ENCODE measurements around the gene CLNK. TPM values are rescaled to one million over a fixed set of nuclear protein-coding genes. Genes with fewer than 3 reads are reported as not detected.

CLNK gene
- total and polyA plus RNA-seq, 4 donors = 0.26 to 0.30 TPM; not detected in 2

GRCh38 chr4:10673817-10674369 lies 10.7 kb downstream of the CLNK start:
- H3K9me3 ChIP-seq (ENCODE audit: control insufficient read depth, low read length) = no peaks in the 10 kb centered on the region
- no peak for ATAC-seq (ENCODE audit: low FRiP score)
- intact Hi-C loops (cut with DNase I) = no loop called here
- no peak for DNase-seq
- 86 to 87% methylated on average over 5 of the region's 5 CpGs for WGBS, 2 donors
- H3K4me1 ChIP-seq (ENCODE audit: control insufficient read depth in 1 of 2, insufficient read depth in 2 of 2, low read length in 2 of 2) = no peaks in the 10 kb centered on the region
- no peak overlapping the region for H3K27ac ChIP-seq (ENCODE audit: low read depth in 1 of 2, low read length in 2 of 2)
- no peak overlapping the region for H3K4me3 ChIP-seq (ENCODE audit: low read length in 2 of 2)
- no peaks in the 10 kb centered on the region for H3K27me3 ChIP-seq (ENCODE audit: control insufficient read depth in 1 of 2, insufficient read depth in 2 of 2, low read length in 1 of 2)
- no peaks in the 10 kb centered on the region for H3K36me3 ChIP-seq (ENCODE audit: control insufficient read depth in 1 of 2, insufficient read depth in 2 of 2, low read length in 1 of 2)

DNA sequence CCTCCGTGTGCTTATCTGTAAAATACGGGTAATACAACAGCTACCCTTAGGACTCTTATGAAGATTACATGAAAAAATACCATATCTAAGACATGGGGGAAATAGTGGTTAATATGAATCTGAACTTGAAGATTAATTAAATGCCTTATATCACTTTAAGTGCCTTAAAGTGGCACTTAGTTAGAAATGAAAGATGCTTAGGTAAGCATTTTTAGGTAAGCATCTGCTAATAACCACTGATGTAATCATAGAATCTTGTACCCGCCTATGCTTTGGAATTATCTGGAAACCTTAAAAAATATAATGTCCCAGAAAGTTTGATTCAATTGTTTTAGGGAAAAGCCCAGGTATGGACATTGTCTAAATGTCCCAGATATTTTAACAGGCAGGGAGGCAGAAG lies 12.2 kb downstream of the CLNK start:
- H3K9me3 ChIP-seq (ENCODE audit: control insufficient read depth, low read length) = no peaks in the 10 kb centered on the region
- intact Hi-C loops (cut with DNase I) = no loop called here
- no peak overlapping the region for H3K27ac ChIP-seq (ENCODE audit: low read depth in 1 of 2, low read length in 2 of 2)
- no peak for DNase-seq
- H3K4me3 ChIP-seq (ENCODE audit: low read length in 2 of 2) = no peak overlapping the region
- 91 to 96% methylated on average over 3 of the region's 3 CpGs for WGBS, 2 donors
- no peaks in the 10 kb centered on the region for H3K4me1 ChIP-seq (ENCODE audit: control insufficient read depth in 1 of 2, insufficient read depth in 2 of 2, low read length in 2 of 2)
- no peaks in the 10 kb centered on the region for H3K36me3 ChIP-seq (ENCODE audit: control insufficient read depth in 1 of 2, insufficient read depth in 2 of 2, low read length in 1 of 2)
- no peaks in the 10 kb centered on the region for H3K27me3 ChIP-seq (ENCODE audit: control insufficient read depth in 1 of 2, insufficient read depth in 2 of 2, low read length in 1 of 2)
- ATAC-seq (ENCODE audit: low FRiP score) = no peak

DNA sequence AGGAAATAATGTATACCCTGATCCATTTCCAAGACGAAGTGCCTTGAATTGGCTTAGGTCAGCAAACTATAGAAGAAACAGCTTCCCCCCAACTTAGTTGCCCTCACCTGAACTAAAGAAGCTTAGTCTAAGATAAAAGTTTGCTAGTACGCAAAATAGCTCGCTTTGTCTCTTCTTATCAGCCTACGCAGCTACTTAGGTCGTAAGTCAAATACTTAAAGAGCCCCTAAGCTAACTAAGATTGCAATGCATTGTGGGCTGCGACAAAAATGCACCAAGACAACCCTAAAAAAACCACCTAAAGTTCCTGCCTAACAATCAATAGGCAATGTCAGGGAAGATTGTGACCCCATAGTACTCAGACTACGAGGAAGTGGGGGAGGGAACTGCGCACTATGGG lies 12.8 kb downstream of the CLNK start:
- H3K27ac ChIP-seq (ENCODE audit: low read depth in 1 of 2, low read length in 2 of 2) = no peak overlapping the region
- DNase-seq = no peak
- ATAC-seq (ENCODE audit: low FRiP score) = no peak
- no peaks in the 10 kb centered on the region for H3K9me3 ChIP-seq (ENCODE audit: control insufficient read depth, low read length)
- H3K27me3 ChIP-seq (ENCODE audit: control insufficient read depth in 1 of 2, insufficient read depth in 2 of 2, low read length in 1 of 2) = no peaks in the 10 kb centered on the region
- 85 to 87% methylated on average over 8 of the region's 8 CpGs for WGBS, 2 donors
- intact Hi-C loops (cut with DNase I) = no loop called here
- H3K4me3 ChIP-seq (ENCODE audit: low read length in 2 of 2) = no peak overlapping the region
- no peaks in the 10 kb centered on the region for H3K4me1 ChIP-seq (ENCODE audit: control insufficient read depth in 1 of 2, insufficient read depth in 2 of 2, low read length in 2 of 2)
- no peaks in the 10 kb centered on the region for H3K36me3 ChIP-seq (ENCODE audit: control insufficient read depth in 1 of 2, insufficient read depth in 2 of 2, low read length in 1 of 2)

GRCh38 chr4:10671366-10671765 lies 13.2 kb downstream of the CLNK start:
- ATAC-seq (ENCODE audit: low FRiP score) = no peak
- 89 to 90% methylated on average over 1 of the region's 1 CpG for WGBS, 2 donors
- intact Hi-C loops (cut with DNase I) = no loop called here

GRCh38 chr4:10670321-10670720 lies 14.2 kb downstream of the CLNK start:
- no peak for ATAC-seq (ENCODE audit: low FRiP score)
- no peaks in the 10 kb centered on the region for H3K36me3 ChIP-seq (ENCODE audit: control insufficient read depth in 1 of 2, insufficient read depth in 2 of 2, low read length in 1 of 2)
- H3K4me3 ChIP-seq (ENCODE audit: low read length in 2 of 2) = no peak overlapping the region
- no peaks in the 10 kb centered on the region for H3K27me3 ChIP-seq (ENCODE audit: control insufficient read depth in 1 of 2, insufficient read depth in 2 of 2, low read length in 1 of 2)
- WGBS, 2 donors = 80 to 85% methylated on average over 3 of the region's 3 CpGs
- no peak for DNase-seq
- intact Hi-C loops (cut with DNase I) = no loop called here
- no peaks in the 10 kb centered on the region for H3K9me3 ChIP-seq (ENCODE audit: control insufficient read depth, low read length)
- no peak overlapping the region for H3K27ac ChIP-seq (ENCODE audit: low read depth in 1 of 2, low read length in 2 of 2)
- no peaks in the 10 kb centered on the region for H3K4me1 ChIP-seq (ENCODE audit: control insufficient read depth in 1 of 2, insufficient read depth in 2 of 2, low read length in 2 of 2)

More at GRCh38 chr4:10671366-10671765, 13.2 kb downstream of the CLNK start:
- DNase-seq = no peak
- Histone ChIP-seq H3K27me3 (ENCODE audit: control insufficient read depth in 1 of 2, insufficient read depth in 2 of 2, low read length in 1 of 2) (no peaks in the 10 kb centered on the region), H3K27ac (ENCODE audit: low read depth in 1 of 2, low read length in 2 of 2) (no peak overlapping the region), H3K9me3 (ENCODE audit: control insufficient read depth, low read length) (no peaks in the 10 kb centered on the region), H3K36me3 (ENCODE audit: control insufficient read depth in 1 of 2, insufficient read depth in 2 of 2, low read length in 1 of 2) (no peaks in the 10 kb centered on the region), H3K4me1 (ENCODE audit: control insufficient read depth in 1 of 2, insufficient read depth in 2 of 2, low read length in 2 of 2) (no peaks in the 10 kb centered on the region), H3K4me3 (ENCODE audit: low read length in 2 of 2) (no peak overlapping the region)

GRCh38 chr4:10667701-10668326 lies 16.8 kb downstream of the CLNK start:
- DNase-seq (no peak), ATAC-seq (ENCODE audit: low FRiP score) (no peak)
- Histone ChIP-seq H3K27ac (ENCODE audit: low read depth in 1 of 2, low read length in 2 of 2) (no peak overlapping the region), H3K27me3 (ENCODE audit: control insufficient read depth in 1 of 2, insufficient read depth in 2 of 2, low read length in 1 of 2) (no peaks in the 10 kb centered on the region), H3K4me1 (ENCODE audit: control insufficient read depth in 1 of 2, insufficient read depth in 2 of 2, low read length in 2 of 2) (no peaks in the 10 kb centered on the region), H3K9me3 (ENCODE audit: control insufficient read depth, low read length) (no peaks in the 10 kb centered on the region), H3K4me3 (ENCODE audit: low read length in 2 of 2) (no peak overlapping the region), H3K36me3 (ENCODE audit: control insufficient read depth in 1 of 2, insufficient read depth in 2 of 2, low read length in 1 of 2) (no peaks in the 10 kb centered on the region)
- 55 to 59% methylated on average over 10 of the region's 10 CpGs for whole genome bisulfite sequencing, 2 donors
- intact Hi-C loops (cut with DNase I) = no loop called here

- Histone ChIP-seq H3K27ac (ENCODE audit: low read depth in 1 of 2, low read length in 2 of 2) (no peak overlapping the region), H3K4me3 (ENCODE audit: low read length in 2 of 2) (no peak overlapping the region), H3K9me3 (ENCODE audit: control insufficient read depth, low read length) (no peaks in the 10 kb centered on the region), H3K27me3 (ENCODE audit: control insufficient read depth in 1 of 2, insufficient read depth in 2 of 2, low read length in 1 of 2) (no peaks in the 10 kb centered on the region), H3K36me3 (ENCODE audit: control insufficient read depth in 1 of 2, insufficient read depth in 2 of 2, low read length in 1 of 2) (no peaks in the 10 kb centered on the region), H3K4me1 (ENCODE audit: control insufficient read depth in 1 of 2, insufficient read depth in 2 of 2, low read length in 2 of 2) (no peaks in the 10 kb centered on the region)
- ATAC-seq (ENCODE audit: low FRiP score) (no peak), DNase-seq (no peak)
- 79 to 85% methylated on average over 6 of the region's 6 CpGs for WGBS, 2 donors
- intact Hi-C loops (cut with DNase I) = no loop called here
These were observed 18.0 kb downstream of the CLNK start for GRCh38 chr4:10666616-10667015.

- peak in 1 of 2 donors; percentile 77 for DNase-seq
- H3K4me1 ChIP-seq (ENCODE audit: control insufficient read depth in 1 of 2, insufficient read depth in 2 of 2, low read length in 2 of 2) = no peaks in the 10 kb centered on the region
- 10 to 11% methylated on average over 5 of the region's 5 CpGs for WGBS, 2 donors
- no peak overlapping the region for H3K27ac ChIP-seq (ENCODE audit: low read depth in 1 of 2, low read length in 2 of 2)
- peak; percentile 77 for ATAC-seq (ENCODE audit: low FRiP score)
- no peaks in the 10 kb centered on the region for H3K36me3 ChIP-seq (ENCODE audit: control insufficient read depth in 1 of 2, insufficient read depth in 2 of 2, low read length in 1 of 2)
- no peaks in the 10 kb centered on the region for H3K27me3 ChIP-seq (ENCODE audit: control insufficient read depth in 1 of 2, insufficient read depth in 2 of 2, low read length in 1 of 2)
- no peaks in the 10 kb centered on the region for H3K9me3 ChIP-seq (ENCODE audit: control insufficient read depth, low read length)
- intact Hi-C loops (cut with DNase I) = no loop called here
- no peak overlapping the region for H3K4me3 ChIP-seq (ENCODE audit: low read length in 2 of 2)
These were observed 20.2 kb downstream of the CLNK start for GRCh38 chr4:10664408-10664807.

GRCh38 chr4:10662937-10663336 lies 21.6 kb downstream of the CLNK start:
- Histone ChIP-seq H3K4me3 (ENCODE audit: low read length in 2 of 2) (no peak overlapping the region), H3K36me3 (ENCODE audit: control insufficient read depth in 1 of 2, insufficient read depth in 2 of 2, low read length in 1 of 2) (no peaks in the 10 kb centered on the region), H3K27me3 (ENCODE audit: control insufficient read depth in 1 of 2, insufficient read depth in 2 of 2, low read length in 1 of 2) (no peaks in the 10 kb centered on the region), H3K27ac (ENCODE audit: low read depth in 1 of 2, low read length in 2 of 2) (no peak overlapping the region), H3K4me1 (ENCODE audit: control insufficient read depth in 1 of 2, insufficient read depth in 2 of 2, low read length in 2 of 2) (no peaks in the 10 kb centered on the region), H3K9me3 (ENCODE audit: control insufficient read depth, low read length) (no peaks in the 10 kb centered on the region)
- DNase-seq = no peak
- WGBS, 2 donors = 65 to 74% methylated on average over 5 of the region's 5 CpGs
- no peak for ATAC-seq (ENCODE audit: low FRiP score)
- intact Hi-C loops (cut with DNase I) = no loop called here
